Left forelimb (tissue), 1 donor: ENCODE measurements around the gene NXF1.
"Not testable (repeated sequence)": the region's sequence is repeated elsewhere in the genome, so short reads cannot be mapped to it uniquely, and the experiment has no call there.

Source experiments
- DNase-seq: peaks from one replicate; pipeline ENCODE4 v3.0.0-alpha.2; 2018; ENCODE audit warnings: low spot score

Gene NXF1

DNA sequence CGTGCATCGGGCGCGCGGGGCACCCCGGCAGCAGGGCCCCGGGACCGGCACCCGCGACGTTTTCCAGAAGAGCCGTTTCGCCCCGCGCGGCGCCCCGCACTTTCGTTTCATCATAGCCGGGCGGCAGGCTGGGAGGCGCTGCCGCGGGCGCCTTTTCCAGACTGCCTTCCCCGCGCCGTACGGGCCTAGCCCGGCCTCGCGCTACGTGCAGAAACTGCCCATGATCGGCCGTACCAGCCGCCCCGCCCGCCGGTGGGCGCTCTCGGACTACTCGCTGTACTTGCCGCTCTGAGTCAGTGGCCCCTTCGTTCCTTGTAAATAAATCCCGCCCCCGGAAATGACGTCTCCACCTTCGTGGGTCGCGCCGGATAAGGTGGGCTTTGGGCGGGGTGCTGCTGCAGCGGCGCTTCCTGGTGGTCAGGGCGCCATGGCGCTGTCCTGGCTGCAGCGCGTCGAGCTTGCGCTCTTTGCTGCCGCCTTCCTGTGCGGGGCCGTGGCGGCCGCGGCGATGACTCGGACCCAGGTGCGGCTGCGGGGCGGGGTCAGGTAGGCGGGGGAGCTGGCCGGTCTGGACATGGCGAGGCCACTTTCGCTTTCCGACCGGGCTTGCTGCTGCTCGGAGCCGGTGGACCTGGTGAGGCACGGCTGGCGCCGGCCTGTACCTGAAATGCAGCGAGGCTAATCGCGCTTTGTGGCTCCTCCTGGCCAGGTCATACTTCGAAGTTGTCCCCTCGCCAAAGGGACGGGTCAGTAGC is 18.1 kb downstream of the NXF1 start, which contains the start of gene TMEM179B:
Gene TMEM179B, plus strand, starts transcription at position 398 of the 755 bp plus-strand sequence. Its CDS starts 30 bp downstream, at position 428.
- DNase-seq, result peak; percentile 97

- DNase-seq, result peak; percentile 93
These were observed 18.8 kb downstream of the NXF1 start for GRCh38 chr11:62786318-62787004.

DNA sequence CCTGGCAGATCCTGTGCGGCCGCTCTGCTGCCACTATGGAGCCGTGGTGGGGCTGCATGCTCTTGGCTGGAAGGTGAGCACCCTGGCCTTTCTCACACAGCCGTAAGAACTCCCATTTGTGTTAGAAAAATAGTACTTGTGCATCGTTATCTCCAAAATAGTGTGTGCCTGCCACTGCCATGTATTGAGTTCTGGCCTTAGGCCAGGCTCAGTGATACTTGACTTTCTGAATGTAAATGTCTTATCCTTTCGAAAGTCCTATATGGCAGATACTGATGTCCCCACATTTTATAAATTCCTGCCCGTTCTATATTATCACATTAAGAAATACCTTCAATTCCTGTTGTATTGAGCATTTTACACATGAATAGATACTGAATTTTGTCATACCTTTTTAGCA is 22.5 kb downstream of the NXF1 start:
- no peak for DNase-seq

GRCh38 chr11:62778441-62778840 is 26.8 kb downstream of the NXF1 start:
- DNase-seq, result no peak

GRCh38 chr11:62777389-62777788 is 27.9 kb downstream of the NXF1 start:
- DNase-seq, result no peak

GRCh38 chr11:62775646-62776045 is 29.6 kb downstream of the NXF1 start:
- no peak for DNase-seq

DNA sequence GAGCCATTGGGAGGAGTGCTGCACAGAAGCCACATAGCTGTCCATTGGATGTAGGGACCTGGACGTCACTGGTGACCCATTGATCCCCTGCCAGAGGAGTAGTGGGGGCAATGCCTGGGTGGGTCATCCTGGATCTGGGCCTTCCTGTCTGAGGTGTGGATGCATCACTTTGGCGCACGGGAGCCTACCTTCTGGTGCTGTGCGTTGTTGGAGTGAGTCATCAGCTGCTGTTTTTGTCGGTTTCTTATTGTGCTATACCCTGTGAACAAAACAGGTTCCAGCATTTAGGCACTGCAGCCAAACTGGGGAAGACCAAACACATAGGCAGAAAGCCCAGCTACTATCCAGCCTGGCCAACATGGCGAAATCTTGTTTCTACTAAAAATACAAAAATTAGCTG is 30.8 kb downstream of the NXF1 start:
- no peak for DNase-seq

DNA sequence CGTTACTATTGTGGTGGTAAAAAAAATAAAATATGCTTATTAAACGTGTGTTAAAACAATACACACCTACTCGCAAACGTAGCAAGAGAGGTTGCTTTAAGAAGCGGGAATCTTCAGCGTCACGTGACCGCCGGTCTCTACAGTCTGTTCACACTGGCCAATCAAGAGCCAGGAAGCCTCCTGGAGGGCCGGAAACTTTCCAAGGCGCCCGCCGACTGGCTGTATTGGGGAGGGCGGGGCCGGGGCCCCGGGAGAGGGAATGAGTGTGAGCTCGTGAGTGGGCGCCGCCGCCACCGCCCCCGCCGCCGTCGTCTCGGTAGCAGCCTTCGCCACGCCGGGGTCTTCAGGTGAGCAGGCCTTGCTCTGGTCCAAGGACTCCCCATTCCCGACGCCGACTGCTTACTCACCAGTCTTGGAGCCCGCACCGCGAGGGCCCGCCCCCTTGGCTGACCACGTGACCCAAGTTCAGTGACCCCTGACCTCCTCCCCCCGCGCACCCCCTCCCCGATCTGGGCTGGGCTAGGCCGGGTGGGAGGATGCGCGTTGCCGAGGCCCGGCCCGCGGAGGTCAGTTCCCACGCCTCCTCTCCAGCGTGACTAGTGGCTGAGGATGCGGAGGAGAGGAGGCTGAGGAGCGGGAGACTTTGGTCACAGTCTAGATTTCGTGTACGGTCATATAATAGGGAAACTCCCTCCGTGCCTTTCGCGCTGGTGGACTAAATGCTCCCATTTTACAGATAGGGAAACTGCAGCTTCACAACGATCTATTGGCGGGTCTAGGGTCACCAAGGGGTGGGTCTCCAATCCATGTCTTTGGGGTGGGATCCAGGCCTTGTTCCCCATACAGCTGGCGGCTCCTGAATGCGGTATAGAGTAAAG is 33.9 kb downstream of the NXF1 start, which contains the start of gene TAF6L:
Gene TAF6L, plus strand, starts transcription at position 253 of the 878 bp plus-strand sequence. CDS start 4,388 bp downstream, outside the sequence.
- DNase-seq, result peak; percentile 98

DNA sequence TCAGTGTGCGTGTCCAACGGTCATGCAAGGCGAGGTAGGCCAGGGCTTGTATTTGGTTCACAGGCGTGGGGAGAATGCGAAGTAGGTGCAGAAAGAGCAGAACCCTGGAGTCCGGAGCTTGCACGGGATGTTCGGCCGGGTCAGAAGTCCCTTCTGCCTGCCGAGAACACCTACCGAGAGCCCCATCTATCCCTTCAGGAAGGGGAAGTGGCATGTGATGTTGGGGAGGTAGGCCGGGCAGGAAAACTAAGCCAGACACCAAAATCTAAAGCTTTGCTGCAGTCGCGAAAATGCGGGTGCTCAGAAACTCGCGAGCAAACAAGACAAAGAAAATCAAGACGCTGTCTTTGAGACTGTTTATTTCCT is 34.5 kb downstream of the NXF1 start:
- peak; percentile 73 for DNase-seq

DNA sequence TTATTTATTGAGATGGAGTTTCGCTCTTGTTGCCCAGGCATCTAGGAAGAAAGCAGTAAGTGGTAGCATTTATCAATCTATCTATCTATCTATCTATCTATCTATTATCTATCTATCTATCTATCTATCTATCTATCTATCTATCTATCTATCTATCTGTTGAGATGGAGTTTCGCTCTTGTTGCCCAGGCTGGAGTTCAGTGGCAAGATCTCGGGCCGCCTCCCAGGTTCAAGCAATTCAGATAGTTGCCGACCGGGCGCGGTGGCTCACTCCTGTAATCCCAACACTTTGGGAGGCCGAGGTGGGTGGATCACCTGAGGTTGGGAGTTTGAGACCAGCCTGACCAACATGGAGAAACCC is 44.4 kb downstream of the NXF1 start:
- DNase-seq, result not testable (repeated sequence)

- no peak for DNase-seq
These were observed 47.1 kb downstream of the NXF1 start for GRCh38 chr11:62757846-62758788.

- DNase-seq, result no peak
These were observed 50.1 kb downstream of the NXF1 start for GRCh38 chr11:62755086-62755615.

DNA sequence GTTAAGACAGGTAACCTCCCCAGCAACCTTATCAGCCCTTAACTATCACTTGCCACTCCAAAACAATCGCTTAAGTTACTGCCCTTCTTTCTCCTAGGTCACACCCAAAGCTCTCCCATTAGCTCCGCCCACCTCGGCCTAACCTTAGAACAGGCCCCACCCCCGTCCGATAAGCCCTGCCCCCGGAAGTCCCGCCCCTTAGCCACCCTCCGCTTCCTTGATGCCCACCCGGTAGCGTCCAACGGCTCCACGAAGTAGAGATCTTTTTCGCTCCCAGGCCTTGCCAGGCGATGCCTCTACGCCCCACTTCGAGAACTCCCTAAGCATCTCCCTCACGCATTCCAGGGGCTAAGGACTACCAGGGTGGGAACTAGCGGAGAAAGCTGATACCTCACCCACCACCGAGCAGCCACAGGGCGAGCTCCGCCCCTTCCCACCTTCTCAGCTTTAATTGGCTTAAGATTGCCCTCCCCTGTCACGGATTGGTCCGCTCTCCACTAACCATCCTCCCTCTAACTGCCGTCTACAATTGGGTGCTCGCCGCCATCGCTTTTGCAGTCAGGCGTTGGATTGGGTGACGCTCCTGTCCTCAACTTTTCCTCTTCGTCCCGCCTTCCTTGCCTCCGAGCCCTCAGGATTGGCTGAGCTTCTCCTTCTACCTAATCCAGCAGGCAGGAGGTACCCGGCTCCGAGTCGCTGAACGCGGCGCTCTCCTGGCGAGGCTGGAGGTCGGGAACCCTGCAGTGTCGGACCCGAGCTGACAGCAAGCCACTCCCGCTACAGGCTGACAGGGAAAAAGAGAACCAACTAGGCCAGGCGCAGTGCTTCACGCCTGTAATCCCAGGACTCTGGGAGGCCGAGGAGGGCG is 51.3 kb downstream of the NXF1 start, which contains the start of gene ZBTB3:
Gene ZBTB3, minus strand, starts transcription at position 425 of the 868 bp plus-strand sequence. CDS start 496 bp downstream, outside the sequence.
- DNase-seq, result peak; percentile 96

DNA sequence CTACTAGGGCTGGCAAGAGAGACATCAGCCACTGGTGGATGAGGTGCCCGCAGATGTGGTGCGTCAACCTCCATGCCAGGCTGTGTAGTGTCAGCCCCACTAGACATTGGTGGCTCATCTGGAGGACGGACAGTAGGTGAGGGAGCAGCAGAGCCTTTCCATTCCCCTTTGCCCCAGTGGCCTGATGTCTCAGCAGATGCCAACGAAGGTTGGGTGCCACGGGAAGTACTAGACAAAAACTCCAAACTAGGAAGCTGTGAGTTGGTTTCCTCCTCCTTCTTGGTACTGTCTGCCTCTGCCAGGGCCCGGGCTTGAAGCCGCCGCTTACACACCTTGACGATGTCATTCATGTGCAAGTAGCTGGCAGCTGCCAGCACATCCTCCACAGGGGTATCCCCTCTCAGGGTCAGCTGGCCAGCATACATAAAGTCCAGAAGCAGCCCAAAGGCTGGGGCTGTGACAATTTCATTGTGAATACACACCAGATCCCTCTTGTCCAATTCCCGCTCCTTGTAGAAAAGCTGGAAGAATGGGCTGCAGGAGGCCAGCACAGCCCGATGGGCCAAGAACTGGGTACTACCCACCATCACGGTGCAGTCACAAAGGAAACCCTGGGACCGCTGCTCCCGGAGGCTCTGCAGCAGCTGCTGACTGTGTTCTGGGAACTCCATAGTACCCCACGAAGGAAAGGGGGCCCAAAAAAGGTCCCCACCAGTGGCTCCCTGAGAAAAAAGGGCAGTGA is 52.1 kb downstream of the NXF1 start:
- DNase-seq, result no peak

GRCh38 chr11:62752177-62752785 is 53.0 kb downstream of the NXF1 start:
- no peak for DNase-seq

DNA sequence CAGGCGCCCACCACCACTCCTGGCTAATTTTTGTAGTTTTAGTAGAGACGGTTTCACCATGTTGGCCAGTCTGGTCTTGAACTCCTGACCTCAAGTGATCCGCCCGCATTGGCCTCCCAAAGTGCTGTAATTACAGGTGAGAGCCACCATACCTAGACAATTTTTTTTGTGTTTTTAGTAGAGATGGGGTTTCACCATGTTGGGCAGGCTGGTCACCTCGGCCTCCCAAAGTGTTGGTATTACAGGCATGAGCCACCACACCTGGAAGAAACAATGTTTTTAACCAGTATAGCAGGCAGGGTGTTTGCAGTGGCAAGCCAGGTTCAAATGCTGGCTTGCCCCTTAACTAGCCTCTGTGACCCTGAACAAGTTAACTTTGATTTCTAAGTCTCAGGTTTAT is 55.3 kb downstream of the NXF1 start:
- not testable (repeated sequence) for DNase-seq

GRCh38 chr11:62747475-62748160 is 57.6 kb downstream of the NXF1 start:
- DNase-seq, result no peak
